HL-60 (cell line): Measurements from ENCODE around the gene UBE4B.

Experiments
- CTCF ChIP-seq: IDR thresholded peaks from one replicate; pipeline ENCODE4 v1.5.1; 2011; ENCODE audit warnings: low read length, control low read depth, inconsistent platforms; ENCODE audit not compliant: insufficient read depth
- POLR2AphosphoS5 ChIP-seq: IDR thresholded peaks from 2 replicates; pipeline ENCODE4 v1.6.1; 2012; ENCODE audit warnings: low read depth
- SPI1 ChIP-seq: IDR thresholded peaks from 2 replicates; pipeline ENCODE4 v1.6.1; 2012; ENCODE audit warnings: low read depth, mild to moderate bottlenecking, borderline replicate concordance

GRCh38 chr1:10186331-10187025, 153.7 kb downstream of the UBE4B start:
- TF ChIP-seq CTCF = no peak
- no peak for TF ChIP-seq POLR2AphosphoS5
- no peak for TF ChIP-seq SPI1
